ENCODE measurements around the gene CACNG3.
"Not testable (repeated sequence)": the region's sequence is repeated elsewhere in the genome, so short reads cannot be mapped to it uniquely, and the experiment has no call there.

CACNG3 gene

DNA sequence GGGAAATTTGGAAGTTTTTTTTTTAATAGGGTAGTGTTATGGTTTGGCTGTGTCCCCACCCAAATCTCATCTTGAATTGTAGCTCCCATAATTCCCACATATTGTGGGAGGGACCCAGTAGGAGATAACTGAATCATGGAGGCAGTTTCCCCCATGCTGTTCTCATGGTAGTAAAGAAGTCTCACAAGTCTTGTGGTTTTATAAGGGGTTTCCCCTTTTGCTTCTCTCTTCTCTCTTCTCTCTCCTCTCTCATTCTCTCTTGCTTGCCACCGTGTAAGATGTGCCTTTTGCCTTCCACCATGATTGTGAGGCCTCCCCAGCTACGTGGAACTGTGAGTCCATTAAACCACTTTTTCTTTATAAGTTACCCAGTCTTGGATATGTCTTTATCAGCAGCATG lies 17.3 kb upstream of the CACNG3 start:
- not testable (repeated sequence) for H3K27ac ChIP-seq (ENCODE audit: low read length); H3K36me3 ChIP-seq (ENCODE audit: control insufficient read depth, low read depth, low read length); H3K4me3 ChIP-seq (ENCODE audit: low read length); H3K4me1 ChIP-seq (ENCODE audit: control insufficient read depth, low read depth, low read length); H3K9ac ChIP-seq (ENCODE audit: low read length); H3K27me3 ChIP-seq (ENCODE audit: control insufficient read depth, insufficient read depth, low read length); H3K9me3 ChIP-seq (ENCODE audit: control insufficient read depth, low read depth, low read length)

DNA sequence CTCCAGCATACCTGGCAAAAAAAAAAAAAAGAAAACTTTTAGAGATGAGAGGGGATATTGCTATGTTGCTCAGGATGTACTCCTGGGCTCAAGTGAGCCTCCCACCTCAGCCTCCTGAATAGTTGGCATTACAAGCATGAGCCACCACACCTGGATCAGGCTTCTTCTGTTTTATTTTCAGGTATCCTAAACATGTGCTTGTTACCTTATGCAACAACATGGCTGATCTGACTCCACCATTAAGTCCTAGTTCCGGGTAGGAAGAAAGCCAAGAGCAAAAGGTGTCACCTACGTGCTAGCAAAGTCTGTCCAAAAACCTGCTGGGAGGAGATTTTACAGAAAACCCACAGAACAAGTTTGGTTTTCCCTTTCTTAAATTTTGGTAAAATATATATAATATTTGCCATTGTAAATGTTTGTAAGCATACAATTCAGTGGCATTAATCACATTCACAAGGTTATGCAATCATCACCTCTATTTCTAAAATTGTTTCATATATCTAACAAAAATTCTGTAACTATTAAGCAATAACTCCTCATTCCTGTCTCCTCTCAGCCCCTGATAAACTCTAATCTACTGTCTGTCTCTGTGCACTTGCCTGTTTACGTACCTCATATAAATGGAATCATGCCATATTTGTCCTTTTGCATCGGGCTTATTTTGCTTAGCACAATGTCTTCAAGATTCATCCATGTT lies 9.1 kb upstream of the CACNG3 start:
- Histone ChIP-seq H3K27me3 (ENCODE audit: control insufficient read depth, insufficient read depth, low read length) (no peaks in the 10 kb centered on the region), H3K36me3 (ENCODE audit: control insufficient read depth, low read depth, low read length) (no peaks in the 10 kb centered on the region), H3K4me3 (ENCODE audit: low read length) (no peak overlapping the region), H3K9me3 (ENCODE audit: control insufficient read depth, low read depth, low read length) (no peaks in the 10 kb centered on the region), H3K4me1 (ENCODE audit: control insufficient read depth, low read depth, low read length) (no peaks in the 10 kb centered on the region), H3K27ac (ENCODE audit: low read length) (no peak overlapping the region), H3K9ac (ENCODE audit: low read length) (no peak overlapping the region)

GRCh38 chr16:24253192-24253591 lies 2.9 kb upstream of the CACNG3 start:
- Histone ChIP-seq H3K4me1 (ENCODE audit: control insufficient read depth, low read depth, low read length) (peaks cover 3% of the 10 kb centered on the region), H3K36me3 (ENCODE audit: control insufficient read depth, low read depth, low read length) (no peaks in the 10 kb centered on the region), H3K4me3 (ENCODE audit: low read length) (no peak overlapping the region), H3K27me3 (ENCODE audit: control insufficient read depth, insufficient read depth, low read length) (peaks cover 43% of the 10 kb centered on the region), H3K9ac (ENCODE audit: low read length) (no peak overlapping the region), H3K27ac (ENCODE audit: low read length) (no peak overlapping the region), H3K9me3 (ENCODE audit: control insufficient read depth, low read depth, low read length) (no peaks in the 10 kb centered on the region)

DNA sequence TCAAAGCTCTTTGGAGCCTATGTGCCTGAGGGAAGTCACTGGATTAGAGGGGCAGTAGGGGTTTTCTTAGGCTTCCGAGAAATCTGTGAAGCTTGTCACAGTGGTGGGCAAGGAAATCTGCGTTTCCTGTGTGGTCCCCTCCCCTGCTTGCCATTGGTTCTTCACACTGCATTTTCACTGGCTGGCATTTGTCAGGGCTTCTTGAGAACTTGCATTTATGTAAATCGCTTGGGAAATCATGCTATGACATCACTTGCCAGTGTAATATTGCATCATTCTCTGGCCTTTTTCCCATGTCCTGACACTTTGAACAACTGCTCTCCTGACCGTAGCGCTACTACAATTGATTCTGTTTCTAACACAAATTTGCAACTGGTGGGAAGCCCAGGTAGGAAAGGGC lies 1.8 kb downstream of the CACNG3 start:
- peaks cover 3% of the 10 kb centered on the region for H3K4me1 ChIP-seq (ENCODE audit: control insufficient read depth, low read depth, low read length)
- no peak overlapping the region for H3K9ac ChIP-seq (ENCODE audit: low read length)
- peaks cover 43% of the 10 kb centered on the region for H3K27me3 ChIP-seq (ENCODE audit: control insufficient read depth, insufficient read depth, low read length)
- H3K27ac ChIP-seq (ENCODE audit: low read length): no peak overlapping the region
- H3K4me3 ChIP-seq (ENCODE audit: low read length): no peak overlapping the region
- H3K36me3 ChIP-seq (ENCODE audit: control insufficient read depth, low read depth, low read length): no peaks in the 10 kb centered on the region
- H3K9me3 ChIP-seq (ENCODE audit: control insufficient read depth, low read depth, low read length): no peaks in the 10 kb centered on the region

- Histone ChIP-seq H3K4me3 (ENCODE audit: low read length) (no peak overlapping the region), H3K9ac (ENCODE audit: low read length) (no peak overlapping the region), H3K27me3 (ENCODE audit: control insufficient read depth, insufficient read depth, low read length) (peaks cover 37% of the 10 kb centered on the region)
These were observed 2.7 kb downstream of the CACNG3 start for GRCh38 chr16:24258791-24259190.

GRCh38 chr16:24262816-24263215 lies 6.7 kb downstream of the CACNG3 start:
- no peaks in the 10 kb centered on the region for H3K36me3 ChIP-seq (ENCODE audit: control insufficient read depth, low read depth, low read length)
- no peaks in the 10 kb centered on the region for H3K27me3 ChIP-seq (ENCODE audit: control insufficient read depth, insufficient read depth, low read length)
- H3K4me1 ChIP-seq (ENCODE audit: control insufficient read depth, low read depth, low read length): no peaks in the 10 kb centered on the region
- H3K4me3 ChIP-seq (ENCODE audit: low read length): no peak overlapping the region
- H3K27ac ChIP-seq (ENCODE audit: low read length): no peak overlapping the region
- H3K9me3 ChIP-seq (ENCODE audit: control insufficient read depth, low read depth, low read length): no peaks in the 10 kb centered on the region
- H3K9ac ChIP-seq (ENCODE audit: low read length): no peak overlapping the region

More at GRCh38 chr16:24258791-24259190, 2.7 kb downstream of the CACNG3 start:
- Histone ChIP-seq H3K4me1 (ENCODE audit: control insufficient read depth, low read depth, low read length) (no peaks in the 10 kb centered on the region), H3K36me3 (ENCODE audit: control insufficient read depth, low read depth, low read length) (no peaks in the 10 kb centered on the region), H3K9me3 (ENCODE audit: control insufficient read depth, low read depth, low read length) (no peaks in the 10 kb centered on the region), H3K27ac (ENCODE audit: low read length) (no peak overlapping the region)

GRCh38 chr16:24270721-24271442 lies 14.7 kb downstream of the CACNG3 start:
- no peaks in the 10 kb centered on the region for H3K36me3 ChIP-seq (ENCODE audit: control insufficient read depth, low read depth, low read length)
- no peaks in the 10 kb centered on the region for H3K4me1 ChIP-seq (ENCODE audit: control insufficient read depth, low read depth, low read length)

DNA sequence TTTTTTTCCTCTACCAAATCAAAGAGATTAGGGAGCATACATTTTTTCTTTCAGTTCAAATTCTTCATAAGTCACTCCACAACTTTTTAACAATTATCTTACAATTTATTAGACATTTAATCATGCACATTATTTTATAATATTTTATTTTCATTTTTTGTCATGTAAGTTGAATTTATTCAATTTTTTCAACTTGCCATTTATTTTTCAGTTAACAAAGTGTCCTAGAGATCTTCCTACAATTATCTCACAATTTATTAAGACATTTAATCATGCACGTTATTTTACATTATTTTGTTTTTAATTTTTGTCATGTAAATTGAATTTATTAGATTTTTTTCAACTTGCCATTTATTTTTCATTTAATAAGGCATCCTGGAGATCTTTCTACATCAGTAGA lies 16.2 kb downstream of the CACNG3 start:
- Histone ChIP-seq H3K4me1 (ENCODE audit: control insufficient read depth, low read depth, low read length) (no peaks in the 10 kb centered on the region), H3K4me3 (ENCODE audit: low read length) (no peak overlapping the region), H3K9me3 (ENCODE audit: control insufficient read depth, low read depth, low read length) (no peaks in the 10 kb centered on the region), H3K36me3 (ENCODE audit: control insufficient read depth, low read depth, low read length) (no peaks in the 10 kb centered on the region), H3K9ac (ENCODE audit: low read length) (no peak overlapping the region), H3K27me3 (ENCODE audit: control insufficient read depth, insufficient read depth, low read length) (no peaks in the 10 kb centered on the region), H3K27ac (ENCODE audit: low read length) (no peak overlapping the region)

More at GRCh38 chr16:24270721-24271442, 14.7 kb downstream of the CACNG3 start:
- H3K27me3 ChIP-seq (ENCODE audit: control insufficient read depth, insufficient read depth, low read length): no peaks in the 10 kb centered on the region
- H3K9me3 ChIP-seq (ENCODE audit: control insufficient read depth, low read depth, low read length): no peaks in the 10 kb centered on the region
- H3K4me3 ChIP-seq (ENCODE audit: low read length): no peak overlapping the region
- H3K9ac ChIP-seq (ENCODE audit: low read length): no peak overlapping the region
- H3K27ac ChIP-seq (ENCODE audit: low read length): no peak overlapping the region

- Histone ChIP-seq H3K27me3 (ENCODE audit: control insufficient read depth, insufficient read depth, low read length) (no peaks in the 10 kb centered on the region), H3K4me3 (ENCODE audit: low read length) (no peak overlapping the region), H3K9me3 (ENCODE audit: control insufficient read depth, low read depth, low read length) (no peaks in the 10 kb centered on the region), H3K9ac (ENCODE audit: low read length) (no peak overlapping the region), H3K36me3 (ENCODE audit: control insufficient read depth, low read depth, low read length) (no peaks in the 10 kb centered on the region), H3K27ac (ENCODE audit: low read length) (no peak overlapping the region), H3K4me1 (ENCODE audit: control insufficient read depth, low read depth, low read length) (no peaks in the 10 kb centered on the region)
These were observed 17.5 kb downstream of the CACNG3 start for GRCh38 chr16:24273508-24274182.

DNA sequence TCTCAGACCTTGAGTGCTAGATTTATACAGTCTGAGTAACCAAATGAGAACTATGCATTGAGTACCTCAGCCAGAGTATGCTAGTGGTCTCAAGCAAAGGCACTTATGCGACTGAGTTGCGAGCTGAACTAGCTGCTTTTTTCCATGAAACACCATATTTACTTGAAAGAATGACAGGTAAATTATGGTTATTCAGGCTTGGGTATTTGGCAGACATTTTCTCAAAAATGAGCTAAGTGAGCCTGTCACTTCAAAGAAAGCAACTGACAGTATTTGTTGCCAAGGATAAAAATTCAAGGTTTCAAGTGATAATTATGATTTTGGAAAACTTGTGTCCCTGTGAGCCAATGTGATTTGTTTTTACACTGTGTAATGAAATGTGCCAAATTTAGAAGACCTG lies 19.3 kb downstream of the CACNG3 start:
- no peaks in the 10 kb centered on the region for H3K36me3 ChIP-seq (ENCODE audit: control insufficient read depth, low read depth, low read length)
- no peak overlapping the region for H3K9ac ChIP-seq (ENCODE audit: low read length)
- H3K27me3 ChIP-seq (ENCODE audit: control insufficient read depth, insufficient read depth, low read length): no peaks in the 10 kb centered on the region
- no peak overlapping the region for H3K4me3 ChIP-seq (ENCODE audit: low read length)
- no peaks in the 10 kb centered on the region for H3K9me3 ChIP-seq (ENCODE audit: control insufficient read depth, low read depth, low read length)
- no peaks in the 10 kb centered on the region for H3K4me1 ChIP-seq (ENCODE audit: control insufficient read depth, low read depth, low read length)
- H3K27ac ChIP-seq (ENCODE audit: low read length): no peak overlapping the region

GRCh38 chr16:24279982-24280515 lies 23.9 kb downstream of the CACNG3 start:
- H3K9ac ChIP-seq (ENCODE audit: low read length): no peak overlapping the region
- no peak overlapping the region for H3K27ac ChIP-seq (ENCODE audit: low read length)
- no peaks in the 10 kb centered on the region for H3K4me1 ChIP-seq (ENCODE audit: control insufficient read depth, low read depth, low read length)
- H3K4me3 ChIP-seq (ENCODE audit: low read length): no peak overlapping the region
- no peaks in the 10 kb centered on the region for H3K27me3 ChIP-seq (ENCODE audit: control insufficient read depth, insufficient read depth, low read length)
- no peaks in the 10 kb centered on the region for H3K9me3 ChIP-seq (ENCODE audit: control insufficient read depth, low read depth, low read length)
- no peaks in the 10 kb centered on the region for H3K36me3 ChIP-seq (ENCODE audit: control insufficient read depth, low read depth, low read length)

Data from iPS-18a (cell line).